ENCODE results near the gene AMBRA1.

Gene AMBRA1

GRCh38 chr11:46570790-46571398, 22.9 kb downstream of the AMBRA1 start:
- DNase-seq (ENCODE audit: low spot score): no peak

- DNase-seq (ENCODE audit: low spot score): no peak
Measured at GRCh38 chr11:46565232-46565840, 28.5 kb downstream of the AMBRA1 start.

DNA sequence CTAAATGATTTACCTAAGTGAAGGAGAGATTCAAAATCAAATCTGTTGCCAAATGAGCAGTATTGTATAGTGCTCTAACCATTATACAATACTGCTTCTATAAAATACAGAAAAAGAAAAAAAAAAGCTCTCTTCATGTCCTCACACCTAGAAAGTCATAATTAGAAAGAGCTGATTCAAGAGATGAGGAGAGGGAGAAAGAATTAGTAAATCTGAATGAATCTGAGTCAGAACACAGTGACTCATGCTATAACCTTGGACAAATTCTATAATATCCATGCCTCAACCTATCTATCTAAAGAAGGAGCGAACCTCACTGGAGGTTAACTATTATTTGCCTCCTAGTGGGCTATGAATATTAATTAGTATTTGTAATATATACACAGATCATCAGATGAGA, 29.4 kb downstream of the AMBRA1 start:
- no peak for DNase-seq (ENCODE audit: low spot score)

DNA sequence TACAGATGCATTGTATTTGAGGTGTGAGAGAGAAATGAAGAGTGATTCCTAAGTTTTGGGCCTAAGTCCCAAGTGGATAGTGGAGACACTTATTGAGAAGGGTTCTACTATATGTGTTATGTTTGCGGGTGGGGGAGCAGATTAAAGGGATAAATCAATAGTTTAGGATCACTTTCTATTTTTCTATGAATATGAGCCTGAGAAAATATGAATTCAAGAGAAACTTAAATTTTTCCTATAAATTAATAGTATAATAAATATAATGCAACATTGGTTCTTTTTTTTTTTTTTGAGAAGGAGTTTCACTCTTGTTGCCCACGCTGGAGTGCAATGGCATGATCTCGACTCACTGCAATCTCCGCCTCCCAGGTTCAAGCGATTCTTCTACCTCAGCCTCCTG, 31.3 kb downstream of the AMBRA1 start:
- DNase-seq (ENCODE audit: low spot score): no peak

GRCh38 chr11:46560300-46560991, 33.4 kb downstream of the AMBRA1 start:
- peak; percentile 27 for DNase-seq (ENCODE audit: low spot score)

DNA sequence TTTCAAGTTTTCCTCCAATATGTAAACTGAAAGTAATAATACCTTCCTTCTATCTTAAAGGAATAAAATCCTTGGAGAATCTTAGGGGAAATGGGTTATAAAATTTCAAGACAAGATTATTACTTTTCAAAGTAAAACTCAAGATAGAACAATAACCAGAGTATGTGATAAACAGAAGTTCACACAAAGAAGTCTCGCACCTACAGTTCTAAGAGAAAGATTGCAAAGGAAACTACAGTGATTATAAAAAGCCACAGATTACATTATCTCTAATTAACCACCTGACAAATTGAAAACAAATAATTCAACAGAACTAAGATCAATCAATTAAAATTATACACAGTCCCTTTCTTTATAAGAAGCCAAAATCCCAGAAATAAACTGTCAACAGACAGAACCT, 34.0 kb downstream of the AMBRA1 start:
- no peak for DNase-seq (ENCODE audit: low spot score)

DNA sequence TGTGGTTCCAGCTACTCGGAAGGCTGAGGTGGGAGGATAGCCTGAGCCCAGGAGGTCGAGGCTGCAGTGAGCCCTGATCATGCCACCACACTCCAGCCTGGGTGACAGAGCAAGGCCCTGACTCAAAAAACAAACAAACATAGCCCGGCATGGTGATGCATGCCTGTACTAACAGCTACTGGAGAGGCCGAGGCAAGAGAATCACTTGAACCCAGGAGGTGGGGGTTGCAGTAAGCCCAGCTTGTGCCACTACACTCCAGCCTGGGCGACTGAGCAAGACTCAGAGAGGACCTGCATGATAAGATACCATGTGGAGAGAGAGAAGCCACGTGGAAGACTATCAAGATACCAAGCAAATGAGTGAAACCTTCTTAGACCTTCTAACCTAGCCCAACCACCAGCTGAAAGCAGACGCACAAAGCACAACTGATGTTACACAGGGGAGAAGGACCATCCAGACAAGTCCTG, 36.1 kb downstream of the AMBRA1 start:
- DNase-seq (ENCODE audit: low spot score): no peak

DNA sequence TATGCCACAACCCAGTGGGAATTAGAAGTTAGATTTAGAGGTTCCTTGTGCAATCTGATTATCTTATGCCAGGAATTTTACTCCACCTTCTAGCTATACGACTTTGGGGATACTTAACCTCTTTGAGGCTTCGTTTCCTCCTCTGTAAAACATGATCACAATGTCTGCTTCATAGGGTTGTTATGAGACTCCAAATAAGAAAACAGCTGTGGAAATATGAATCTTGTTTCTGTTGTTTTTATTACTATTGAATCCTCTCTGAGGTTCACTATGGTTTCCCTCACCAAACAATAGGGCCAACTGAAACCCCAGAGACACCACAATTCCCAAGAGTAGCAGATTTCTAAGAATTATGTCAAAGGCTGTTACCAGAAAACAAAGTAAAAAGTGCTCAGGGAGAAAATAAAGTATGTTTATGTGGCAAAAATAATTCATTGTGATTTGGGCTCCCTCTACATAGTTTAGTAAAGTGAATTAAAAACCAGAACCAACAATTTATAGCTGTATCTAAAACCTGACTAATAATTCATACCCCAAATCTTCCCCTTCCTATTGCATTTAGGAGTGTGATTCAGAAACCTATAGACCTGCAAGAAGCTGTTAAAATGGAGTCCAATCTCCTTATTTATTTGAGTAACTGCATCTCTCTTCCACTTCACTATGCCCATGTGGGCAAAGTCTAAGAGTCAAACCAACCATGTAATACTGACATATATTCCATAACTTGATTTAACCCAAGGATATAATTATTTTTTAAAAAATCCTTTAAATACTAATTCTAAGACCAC, 38.4 kb downstream of the AMBRA1 start:
- no peak for DNase-seq (ENCODE audit: low spot score)

DNA sequence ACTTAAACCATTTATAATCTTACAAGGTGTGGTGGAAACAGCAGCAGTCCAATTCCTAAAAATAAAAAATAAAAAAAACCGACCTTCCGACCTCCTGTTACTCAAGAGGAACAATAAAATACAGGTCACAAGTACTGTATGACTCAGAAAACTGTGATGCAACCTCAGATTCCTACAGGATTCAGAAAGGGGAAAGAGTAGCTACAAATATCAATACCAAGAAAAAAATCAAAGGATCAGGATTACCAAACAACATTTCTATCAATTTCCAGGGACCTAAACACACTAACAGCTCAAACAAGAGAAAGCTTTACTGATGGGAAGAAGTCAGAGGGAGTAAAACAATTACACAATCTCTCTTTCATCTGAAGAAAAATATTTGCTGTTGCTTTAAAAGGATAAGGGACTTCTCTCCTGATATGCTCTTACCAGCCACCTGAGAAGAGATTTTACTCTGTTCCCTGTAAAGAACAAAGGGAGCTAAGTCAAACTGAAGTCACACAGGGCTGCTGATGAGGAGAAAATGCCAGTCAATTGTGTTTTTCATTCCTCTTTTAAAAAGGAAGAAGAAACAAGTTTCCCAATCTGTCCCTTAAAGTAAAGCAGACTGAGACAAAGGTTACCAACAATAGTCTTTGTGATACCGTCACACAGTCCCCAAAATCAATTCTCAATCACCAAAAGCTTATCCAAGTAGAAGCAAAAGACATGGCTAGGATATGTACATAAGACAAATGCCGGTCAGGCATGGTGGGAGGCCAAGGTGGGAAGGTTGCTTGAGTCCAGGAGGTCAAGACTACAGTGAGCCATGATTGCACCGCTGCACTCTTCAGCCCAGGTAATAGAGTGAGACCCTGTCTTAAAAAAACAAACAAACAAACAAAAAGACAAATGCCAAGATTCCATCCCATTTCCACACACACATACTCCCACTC, 39.3 kb downstream of the AMBRA1 start:
- peak; percentile 38 for DNase-seq (ENCODE audit: low spot score)

- DNase-seq (ENCODE audit: low spot score): no peak
Measured at GRCh38 chr11:46553814-46554212, 40.0 kb downstream of the AMBRA1 start.

GRCh38 chr11:46551261-46551660, 42.6 kb downstream of the AMBRA1 start:
- no peak for DNase-seq (ENCODE audit: low spot score)

- no peak for DNase-seq (ENCODE audit: low spot score)
Measured at GRCh38 chr11:46547579-46547978, 46.2 kb downstream of the AMBRA1 start.

- DNase-seq (ENCODE audit: low spot score): no peak
Measured at GRCh38 chr11:46543564-46543963, 50.3 kb downstream of the AMBRA1 start.

DNA sequence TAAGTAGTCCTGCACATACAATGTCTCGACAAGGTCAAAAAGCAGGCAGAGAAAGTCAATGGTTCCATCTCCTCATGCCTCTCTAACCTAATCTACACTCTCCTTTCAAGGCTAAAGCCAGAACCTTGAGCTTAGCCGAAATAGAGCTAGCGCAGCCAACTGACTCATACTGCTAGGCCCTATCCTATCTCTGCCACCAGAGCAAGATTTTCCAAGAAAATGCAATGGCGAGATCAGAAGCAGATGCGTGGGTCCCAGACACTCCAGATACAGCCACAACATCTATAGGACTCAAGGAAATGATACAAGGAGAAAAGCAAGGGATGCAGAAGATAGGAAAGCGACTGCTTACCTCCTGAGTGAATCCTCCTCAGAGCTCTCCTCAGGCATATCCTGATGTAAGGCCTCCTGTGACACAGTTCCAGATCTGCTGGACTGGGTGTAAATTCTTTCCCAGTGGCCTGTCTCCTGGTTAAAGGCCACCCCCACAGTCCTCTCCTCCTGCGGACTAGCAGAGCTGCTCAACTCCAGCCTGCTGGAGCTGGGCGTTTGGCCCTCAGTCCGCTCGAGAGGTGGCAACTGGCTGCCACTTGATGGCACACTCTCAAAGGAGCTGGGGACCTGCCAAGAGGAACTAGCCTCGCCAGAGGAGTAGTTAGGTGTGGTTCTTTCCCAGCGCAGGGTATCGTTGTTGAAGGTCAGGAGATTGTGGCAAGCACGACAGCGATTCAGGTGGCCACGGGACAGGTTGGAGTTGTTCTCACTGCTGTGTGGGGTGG, 52.0 kb downstream of the AMBRA1 start:
- DNase-seq (ENCODE audit: low spot score): no peak

DNA sequence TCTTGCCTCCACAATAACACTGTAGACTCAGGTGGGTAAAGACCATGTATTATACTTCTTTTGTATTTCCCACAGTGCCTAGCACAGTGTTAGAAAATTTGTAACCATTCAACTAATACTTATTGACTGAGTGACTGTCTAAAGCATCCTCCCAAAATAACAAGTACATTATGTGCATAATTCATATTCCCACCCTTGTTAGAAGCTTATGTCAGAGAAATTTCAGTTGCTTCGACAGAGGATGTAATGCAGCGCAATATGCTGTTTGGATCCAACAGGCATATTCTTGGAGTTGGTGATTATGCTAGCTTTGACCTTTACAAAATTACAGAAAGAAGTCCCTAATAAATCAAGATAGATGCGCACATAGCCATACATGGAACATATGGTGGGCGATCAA, 53.0 kb downstream of the AMBRA1 start:
- no peak for DNase-seq (ENCODE audit: low spot score)

- DNase-seq (ENCODE audit: low spot score): peak; percentile 70
Measured at GRCh38 chr11:46537537-46538295, 56.1 kb downstream of the AMBRA1 start.

GRCh38 chr11:46537121-46537520, 56.7 kb downstream of the AMBRA1 start:
- DNase-seq (ENCODE audit: low spot score): no peak

GRCh38 chr11:46535688-46536087, 58.1 kb downstream of the AMBRA1 start:
- no peak for DNase-seq (ENCODE audit: low spot score)

GRCh38 chr11:46534711-46535110, 59.1 kb downstream of the AMBRA1 start:
- no peak for DNase-seq (ENCODE audit: low spot score)

All from AG08396 (cell line).